H9 (cell line): Measurements from ENCODE around the gene RNF213. TPM values are rescaled to one million over a fixed set of nuclear protein-coding genes. Genes with fewer than 3 reads are reported as not detected.
A peak's percentile ranks its signal among the peaks of the same experiment; 100 is the strongest.

Experiments used
- DNase-seq: peaks from one replicate; pipeline ENCODE4 v3.0.0-alpha.2; 2017
- H2AFZ ChIP-seq: one replicate; pipeline ENCODE4 v1.6.1; 2013; ENCODE audit warnings: mild to moderate bottlenecking, low read length, control low read depth, moderate library complexity
- H2AK5ac ChIP-seq: 2 replicates; pipeline ENCODE4 v1.6.1; 2013; ENCODE audit warnings: low read length, control low read depth, mixed read lengths; ENCODE audit not compliant: insufficient read length
- H2BK120ac ChIP-seq: one replicate; pipeline ENCODE4 v1.6.1; 2013; ENCODE audit warnings: low read depth, mild to moderate bottlenecking, low read length, control low read depth, inconsistent platforms; ENCODE audit not compliant: poor library complexity, severe bottlenecking
- H2BK12ac ChIP-seq: 2 replicates; pipeline ENCODE4 v1.6.1; 2013; ENCODE audit warnings: low read length, control low read depth, mixed read lengths, low read depth; ENCODE audit not compliant: insufficient read length
- H2BK15ac ChIP-seq: 2 replicates; pipeline ENCODE4 v1.6.1; 2013; ENCODE audit warnings: low read depth, low read length, control low read depth
- H2BK20ac ChIP-seq: one replicate; pipeline ENCODE4 v1.6.1; 2013; ENCODE audit warnings: low read depth, mild to moderate bottlenecking, low read length, control low read depth, inconsistent platforms; ENCODE audit not compliant: poor library complexity, severe bottlenecking
- H2BK5ac ChIP-seq: 2 replicates; pipeline ENCODE4 v1.6.1; 2013; ENCODE audit warnings: low read length, control low read depth, mixed read lengths; ENCODE audit not compliant: insufficient read length
- H3K14ac ChIP-seq: 2 replicates; pipeline ENCODE4 v1.6.1; 2013; ENCODE audit warnings: low read length, control low read depth; ENCODE audit not compliant: insufficient read depth
- H3K18ac ChIP-seq: 2 replicates; pipeline ENCODE4 v1.6.1; 2013; ENCODE audit warnings: low read depth, mild to moderate bottlenecking, mixed read lengths, low read length, control low read depth; ENCODE audit not compliant: insufficient read length
- H3K23ac ChIP-seq: 2 replicates; pipeline ENCODE4 v1.6.1; 2013; ENCODE audit warnings: low read length, control low read depth, mixed read lengths, low read depth; ENCODE audit not compliant: insufficient read length
- H3K23me2 ChIP-seq: 2 replicates; pipeline ENCODE4 v1.6.1; 2013; ENCODE audit warnings: low read depth, mild to moderate bottlenecking, mixed read lengths, low read length, control low read depth; ENCODE audit not compliant: insufficient read length, poor library complexity, severe bottlenecking
- H3K27ac ChIP-seq: 2 replicates; pipeline ENCODE4 v1.5.1; 2013; ENCODE audit warnings: low read length, control low read depth, mixed read lengths, low read depth; ENCODE audit not compliant: insufficient read length
- H3K27me3 ChIP-seq: 2 replicates; pipeline ENCODE4 v1.6.1; 2013; ENCODE audit warnings: low read length, control low read depth, inconsistent platforms; ENCODE audit not compliant: insufficient read depth
- H3K4ac ChIP-seq: 2 replicates; pipeline ENCODE4 v1.6.1; 2013; ENCODE audit warnings: low read depth, mild to moderate bottlenecking, control low read depth, inconsistent platforms, low read length, moderate library complexity
- H3K4me1 ChIP-seq: 2 replicates; pipeline ENCODE4 v1.6.1; 2013; ENCODE audit warnings: low read length, control low read depth, inconsistent platforms; ENCODE audit not compliant: insufficient read depth
- H3K4me2 ChIP-seq: 2 replicates; pipeline ENCODE4 v1.6.1; 2013; ENCODE audit warnings: low read length, control low read depth, mixed read lengths; ENCODE audit not compliant: insufficient read length, insufficient read depth
- H3K56ac ChIP-seq: 2 replicates; pipeline ENCODE4 v1.6.1; 2013; ENCODE audit warnings: low read depth, mild to moderate bottlenecking, mixed read lengths, low read length, control low read depth; ENCODE audit not compliant: insufficient read length
- H3K79me1 ChIP-seq: 2 replicates; pipeline ENCODE4 v1.6.1; 2013; ENCODE audit warnings: low read depth, mild to moderate bottlenecking, moderate library complexity, low read length, control low read depth, inconsistent platforms; ENCODE audit not compliant: insufficient read depth, poor library complexity, severe bottlenecking
- H3K79me2 ChIP-seq: 2 replicates; pipeline ENCODE4 v1.6.1; 2013; ENCODE audit warnings: low read length, control low read depth, inconsistent platforms; ENCODE audit not compliant: insufficient read depth
- H3K9ac ChIP-seq: 2 replicates; pipeline ENCODE4 v1.6.1; 2013; ENCODE audit warnings: low read length, control low read depth, mixed read lengths; ENCODE audit not compliant: insufficient read length; ENCODE audit errors: extremely low read depth
- H3K9me3 ChIP-seq: one replicate; pipeline ENCODE4 v1.6.1; 2013; ENCODE audit warnings: low read depth, low read length, inconsistent platforms; ENCODE audit not compliant: control insufficient read depth
- H3T11ph ChIP-seq: one replicate; pipeline ENCODE4 v1.6.1; 2013; ENCODE audit warnings: mild to moderate bottlenecking, low read length, control low read depth, inconsistent platforms
- H4K20me1 ChIP-seq: one replicate; pipeline ENCODE4 v1.6.1; 2013; ENCODE audit not compliant: control insufficient read depth, insufficient read length, insufficient read depth
- H4K5ac ChIP-seq: 2 replicates; pipeline ENCODE4 v1.6.1; 2013; ENCODE audit warnings: low read depth, mild to moderate bottlenecking, mixed read lengths, low read length, control low read depth; ENCODE audit not compliant: insufficient read length
- H4K8ac ChIP-seq: replicated peaks from 2 replicates; pipeline ENCODE4 v1.6.1; 2013; ENCODE audit warnings: low read length, control low read depth, mixed read lengths, low read depth; ENCODE audit not compliant: insufficient read length
- H4K91ac ChIP-seq: 2 replicates; pipeline ENCODE4 v1.6.1; 2013; ENCODE audit warnings: low read depth, mild to moderate bottlenecking, moderate library complexity, mixed read lengths, low read length, control low read depth; ENCODE audit not compliant: insufficient read length
- H3K27ac Mint-ChIP-seq, 3 experiments: 2 replicates in 2 of 3; 3 replicates in 1 of 3; pipeline ENCODE4 v1.8.0; 2020 to 2021; ENCODE audit warnings: mixed read lengths in 3 of 3, mild to moderate bottlenecking in 1 of 3, moderate library complexity in 1 of 3
- H3K27me3 Mint-ChIP-seq: 2 replicates; pipeline ENCODE4 v1.8.0; 2021; ENCODE audit warnings: low read depth, mild to moderate bottlenecking, moderate library complexity, mixed read lengths
- H3K36me3 Mint-ChIP-seq, 3 experiments: 2 replicates in 2 of 3; 3 replicates in 1 of 3; pipeline ENCODE4 v1.8.0; 2020 to 2021; ENCODE audit warnings: low read depth in 3 of 3, mixed read lengths in 3 of 3; ENCODE audit not compliant: insufficient read depth in 1 of 3
- H3K4me1 Mint-ChIP-seq, 2 experiments: 2 replicates each; pipeline ENCODE4 v1.8.0; 2020; ENCODE audit warnings: mixed read lengths in 2 of 2
- H3K4me3 Mint-ChIP-seq, 2 experiments: 2 replicates in 1 of 2; 3 replicates in 1 of 2; pipeline ENCODE4 v1.8.0; 2020 to 2021; ENCODE audit warnings: mild to moderate bottlenecking in 2 of 2, mixed read lengths in 2 of 2, moderate library complexity in 1 of 2
- H3K9me3 Mint-ChIP-seq, 2 experiments: 2 replicates in 1 of 2; 3 replicates in 1 of 2; pipeline ENCODE4 v1.8.0; 2020; ENCODE audit warnings: mild to moderate bottlenecking in 2 of 2, mixed read lengths in 2 of 2, moderate library complexity in 1 of 2
- WGBS: extraction: QIAGEN DNeasy Blood & Tissue Kit; methylation state at CpG from one replicate; pipeline ENCODE4 v1.1.7; 2013; ENCODE audit warnings: missing lambda C conversion rate, low lambda C conversion rate, mixed read lengths; ENCODE audit not compliant: insufficient read length; ENCODE audit errors: extremely low coverage; 5-methylcytosine and 5-hydroxymethylcytosine counted together
- total RNA-seq: library from RNA; stranded (reverse); gene quantifications from 2 replicates; pipeline ENCODE4 v1.2.1, GENCODE V29; 2021
- TF ChIP-seq, protein P1 (sequence below): fragments of 200-600 bp; sonication (generic); conservative IDR thresholded peaks from 3 replicates; pipeline ENCODE4 v1.8.0; 2021; ENCODE audit warnings: antibody characterized with exemption, mild to moderate bottlenecking

RNF213 gene
- total RNA-seq, 1 experiment from 2014 or later = 34.3 TPM

DNA sequence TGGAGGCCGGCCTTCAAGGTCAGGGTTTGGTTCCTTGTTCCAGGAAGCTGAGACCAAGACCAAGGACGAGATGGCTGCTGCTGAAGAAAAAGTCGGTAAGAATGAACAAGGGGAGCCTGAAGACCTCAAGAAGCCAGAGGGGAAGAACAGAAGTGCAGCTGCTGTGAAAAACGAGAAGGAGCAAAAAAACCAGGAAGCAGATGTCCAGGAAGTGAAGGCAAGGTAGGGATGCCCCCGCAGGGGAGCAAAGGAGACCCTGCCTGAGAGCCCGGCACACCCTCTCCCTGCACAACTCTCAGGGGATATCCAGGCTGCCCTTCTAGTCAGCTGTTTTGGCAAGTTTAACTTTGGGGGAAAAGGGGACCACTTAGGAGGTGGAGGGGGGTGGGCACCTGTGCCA, 29.0 kb downstream of the RNF213 start:
- Histone ChIP-seq H3K23me2 (no peaks in the 10 kb centered on the region), H3K9me3 (no peaks in the 10 kb centered on the region), H3K4ac (no peak overlapping the region), H3K18ac (no peak overlapping the region), H2AFZ (no peak overlapping the region), H4K20me1 (peaks cover 3% of the 10 kb centered on the region), H2BK20ac (no peak overlapping the region), H4K5ac (no peak overlapping the region), H4K91ac (no peak overlapping the region), H2AK5ac (no peak overlapping the region), H3K14ac (no peak overlapping the region), H3T11ph (no peak overlapping the region), H2BK120ac (no peak overlapping the region), H3K27ac (no peak overlapping the region), H2BK5ac (no peak overlapping the region), H2BK15ac (no peak overlapping the region), H3K4me1 (no peaks in the 10 kb centered on the region), H4K8ac (no peak overlapping the region), H3K4me2 (no peak overlapping the region), H3K56ac (no peak overlapping the region), H3K27me3 (no peaks in the 10 kb centered on the region), H2BK12ac (no peak overlapping the region), H3K23ac (no peak overlapping the region), H3K79me2 (no peaks in the 10 kb centered on the region), H3K9ac (no peak overlapping the region), H3K79me1 (no peaks in the 10 kb centered on the region)
- DNase-seq = no peak
- no CpG with 5 or more reads among the region's 6 CpGs for WGBS
- Mint-ChIP-seq H3K4me1 (peaks cover 1 to 3% of the 10 kb centered on the region in 2 experiments), H3K27ac (peak overlapping the region in 2 of 3 experiments; percentile 41 to 74; a peak in 2 of 7 replicates), H3K36me3 (peaks cover 23 to 49% (median 46%) of the 10 kb centered on the region in 3 experiments), H3K9me3 (no peaks in the 10 kb centered on the region), H3K4me3 (no peak overlapping the region), H3K27me3 (no peaks in the 10 kb centered on the region; the same call in 1 of the 2 replicates)
- TF ChIP-seq, protein P1, sequence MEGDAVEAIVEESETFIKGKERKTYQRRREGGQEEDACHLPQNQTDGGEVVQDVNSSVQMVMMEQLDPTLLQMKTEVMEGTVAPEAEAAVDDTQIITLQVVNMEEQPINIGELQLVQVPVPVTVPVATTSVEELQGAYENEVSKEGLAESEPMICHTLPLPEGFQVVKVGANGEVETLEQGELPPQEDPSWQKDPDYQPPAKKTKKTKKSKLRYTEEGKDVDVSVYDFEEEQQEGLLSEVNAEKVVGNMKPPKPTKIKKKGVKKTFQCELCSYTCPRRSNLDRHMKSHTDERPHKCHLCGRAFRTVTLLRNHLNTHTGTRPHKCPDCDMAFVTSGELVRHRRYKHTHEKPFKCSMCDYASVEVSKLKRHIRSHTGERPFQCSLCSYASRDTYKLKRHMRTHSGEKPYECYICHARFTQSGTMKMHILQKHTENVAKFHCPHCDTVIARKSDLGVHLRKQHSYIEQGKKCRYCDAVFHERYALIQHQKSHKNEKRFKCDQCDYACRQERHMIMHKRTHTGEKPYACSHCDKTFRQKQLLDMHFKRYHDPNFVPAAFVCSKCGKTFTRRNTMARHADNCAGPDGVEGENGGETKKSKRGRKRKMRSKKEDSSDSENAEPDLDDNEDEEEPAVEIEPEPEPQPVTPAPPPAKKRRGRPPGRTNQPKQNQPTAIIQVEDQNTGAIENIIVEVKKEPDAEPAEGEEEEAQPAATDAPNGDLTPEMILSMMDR = no peak
